IMR-90 (cell line): ENCODE measurements around the gene TTLL11. TPM values are rescaled to one million over a fixed set of nuclear protein-coding genes. Genes with fewer than 3 reads are reported as not detected.
A peak's percentile ranks its signal among the peaks of the same experiment; 100 is the strongest.

ENCODE experiments used
- ATAC-seq: fragments of 200-7000 bp; cut with Tn5 transposase; 2 replicates; pipeline ENCODE4 v1.9.1; 2020; ENCODE audit warnings: low read depth, mild to moderate bottlenecking, moderate library complexity
- BruUV-seq: library from RNA; stranded (reverse); fragments of 400-500 nt; replicated peaks from 2 replicates; lab custom pipeline; 2021; lab: Mats Ljungman, UMichigan
- CTCF ChIA-PET: fragments of 300-600 bp; formaldehyde crosslinking; extraction: SDS; loops from one replicate; lab custom pipeline; 2021; ENCODE audit warnings: antibody characterized with exemption; lab: Yijun Ruan, JAX
- POLR2A ChIA-PET: fragments of 300-600 bp; sonication (Branson Sonifier 250); formaldehyde crosslinking; loops from one replicate; lab custom pipeline; 2022; ENCODE audit warnings: antibody characterized with exemption; ENCODE audit not compliant: unreplicated experiment; lab: Charles Lee
- DNase-seq: peaks from one replicate; pipeline ENCODE4 v3.0.0; 2013
- H2AFZ ChIP-seq: replicated peaks from 2 replicates; pipeline ENCODE3; 2013; ENCODE audit warnings: low read length, mild to moderate bottlenecking; ENCODE audit not compliant: poor library complexity
- H2AK5ac ChIP-seq: 2 replicates; pipeline ENCODE4 v1.6.1; 2013; ENCODE audit warnings: low read depth, low read length, inconsistent platforms
- H2AK9ac ChIP-seq: replicated peaks from 2 replicates; pipeline ENCODE3; 2013; ENCODE audit warnings: mild to moderate bottlenecking, low read depth, low read length, moderate library complexity; ENCODE audit not compliant: poor library complexity
- H2BK120ac ChIP-seq: 2 replicates; pipeline ENCODE4 v1.6.1; 2013; ENCODE audit warnings: low read depth, low read length, inconsistent platforms
- H2BK15ac ChIP-seq: 3 replicates; pipeline ENCODE4 v1.6.1; 2013; ENCODE audit warnings: low read depth, low read length, inconsistent platforms
- H2BK20ac ChIP-seq: 2 replicates; pipeline ENCODE4 v1.6.1; 2013; ENCODE audit warnings: low read depth, mild to moderate bottlenecking, inconsistent platforms, low read length, moderate library complexity
- H2BK5ac ChIP-seq: 2 replicates; pipeline ENCODE4 v1.6.1; 2013; ENCODE audit warnings: mild to moderate bottlenecking, low read depth, low read length, inconsistent platforms; ENCODE audit not compliant: poor library complexity, severe bottlenecking
- H3K14ac ChIP-seq: replicated peaks from 2 replicates; pipeline ENCODE4 v1.6.1; 2013; ENCODE audit warnings: low read depth, low read length, inconsistent platforms
- H3K18ac ChIP-seq: 2 replicates; pipeline ENCODE4 v1.6.1; 2013; ENCODE audit warnings: low read depth, low read length, control low read depth
- H3K23ac ChIP-seq: 2 replicates; pipeline ENCODE4 v1.6.1; 2013; ENCODE audit warnings: low read depth, low read length, inconsistent platforms
- H3K27ac ChIP-seq: 2 replicates; pipeline ENCODE4 v1.5.1; 2013; ENCODE audit warnings: mild to moderate bottlenecking, control low read depth, low read length; ENCODE audit not compliant: insufficient read depth
- H3K27me3 ChIP-seq: 2 replicates; pipeline ENCODE4 v1.6.1; 2013; ENCODE audit warnings: low read length; ENCODE audit not compliant: control insufficient read depth, insufficient read depth
- H3K36me3 ChIP-seq: 2 replicates; pipeline ENCODE4 v1.6.1; 2013; ENCODE audit warnings: low read length, mixed read lengths; ENCODE audit not compliant: control insufficient read depth, insufficient read depth
- H3K4ac ChIP-seq: 2 replicates; pipeline ENCODE4 v1.6.1; 2013; ENCODE audit warnings: low read depth, low read length, inconsistent platforms
- H3K4me1 ChIP-seq: 2 replicates; pipeline ENCODE4 v1.6.1; 2013; ENCODE audit warnings: low read length, mixed read lengths; ENCODE audit not compliant: control insufficient read depth, insufficient read depth
- H3K4me2 ChIP-seq: 2 replicates; pipeline ENCODE4 v1.6.1; 2013; ENCODE audit warnings: low read depth, mild to moderate bottlenecking, control low read depth, low read length, moderate library complexity
- H3K4me3 ChIP-seq: 2 replicates; pipeline ENCODE4 v1.5.1; 2013; ENCODE audit warnings: low read depth, mild to moderate bottlenecking, control low read depth, low read length, moderate library complexity; ENCODE audit not compliant: insufficient read depth
- H3K56ac ChIP-seq: 2 replicates; pipeline ENCODE4 v1.6.1; 2013; ENCODE audit warnings: low read length, inconsistent platforms; ENCODE audit not compliant: insufficient read depth; ENCODE audit errors: extremely low read depth
- H3K79me1 ChIP-seq, 2 experiments: 2 replicates each; pipeline ENCODE4 v1.6.1; 2013; ENCODE audit warnings: low read length in 2 of 2, inconsistent platforms in 1 of 2, low read depth in 1 of 2
- H3K9ac ChIP-seq: 2 replicates; pipeline ENCODE4 v1.6.1; 2013; ENCODE audit warnings: low read depth, low read length, control low read depth
- H3K9me1 ChIP-seq: 2 replicates; pipeline ENCODE4 v1.6.1; 2013; ENCODE audit warnings: low read length, inconsistent platforms; ENCODE audit not compliant: insufficient read depth
- H3K9me3 ChIP-seq: 2 replicates; pipeline ENCODE4 v1.6.1; 2013; ENCODE audit warnings: low read length; ENCODE audit not compliant: control insufficient read depth, insufficient read depth
- H4K20me1 ChIP-seq: 2 replicates; pipeline ENCODE4 v1.6.1; 2013; ENCODE audit warnings: low read length, inconsistent platforms; ENCODE audit not compliant: insufficient read depth
- H4K5ac ChIP-seq: 2 replicates; pipeline ENCODE4 v1.6.1; 2013; ENCODE audit warnings: mild to moderate bottlenecking, low read depth, low read length, control low read depth
- H4K8ac ChIP-seq, 2 experiments: 2 replicates each; pipeline ENCODE4 v1.6.1; 2013; ENCODE audit warnings: low read depth in 2 of 2, low read length in 2 of 2, control low read depth in 1 of 2, inconsistent platforms in 1 of 2
- H4K91ac ChIP-seq: 2 replicates; pipeline ENCODE4 v1.6.1; 2013; ENCODE audit warnings: low read depth, low read length, inconsistent platforms; ENCODE audit not compliant: insufficient read depth
- BHLHE40 ChIP-seq: fragments of 150-350 bp; IDR thresholded peaks from 2 replicates; pipeline ENCODE4 v1.6.1; 2016; ENCODE audit warnings: mild to moderate bottlenecking, low read depth, low read length
- CEBPB ChIP-seq: IDR thresholded peaks from 2 replicates; pipeline ENCODE4 v1.6.1; 2012; ENCODE audit warnings: low read depth, low read length, improper control_type of control experiment
- CHD1 ChIP-seq: IDR thresholded peaks from 2 replicates; pipeline ENCODE4 v1.6.1; 2012; ENCODE audit warnings: low read depth, low read length, improper control_type of control experiment
- CTCF ChIP-seq: conservative IDR thresholded peaks from 2 replicates; pipeline ENCODE4 v1.5.1; 2012; ENCODE audit warnings: mild to moderate bottlenecking, low read depth, low read length, improper control_type of control experiment
- ELK1 ChIP-seq: fragments of 150-350 bp; IDR thresholded peaks from 2 replicates; pipeline ENCODE4 v1.6.1; 2016; ENCODE audit warnings: low read depth, mild to moderate bottlenecking, low read length, moderate library complexity, borderline replicate concordance
- FOS ChIP-seq: fragments of 150-350 bp; IDR thresholded peaks from 2 replicates; pipeline ENCODE4 v1.6.1; 2016; ENCODE audit warnings: low read depth, low read length
- MAFK ChIP-seq: IDR thresholded peaks from 2 replicates; pipeline ENCODE4 v1.6.1; 2012; ENCODE audit warnings: low read depth, low read length, improper control_type of control experiment
- MAZ ChIP-seq: IDR thresholded peaks from 2 replicates; pipeline ENCODE4 v1.6.1; 2012; ENCODE audit warnings: low read depth, mild to moderate bottlenecking, low read length, improper control_type of control experiment, moderate library complexity, borderline replicate concordance
- MXI1 ChIP-seq: IDR thresholded peaks from 2 replicates; pipeline ENCODE4 v1.6.1; 2012; ENCODE audit warnings: low read depth, mild to moderate bottlenecking, low read length, moderate library complexity, borderline replicate concordance
- NFE2L2 ChIP-seq: fragments of 150-350 bp; IDR thresholded peaks from 2 replicates; pipeline ENCODE4 v1.6.1; 2016; ENCODE audit warnings: low read depth, mild to moderate bottlenecking, low read length
- POLR2A ChIP-seq: IDR thresholded peaks from 2 replicates; pipeline ENCODE4 v1.6.1; 2012; ENCODE audit warnings: mild to moderate bottlenecking, low read depth, low read length
- RAD21 ChIP-seq: IDR thresholded peaks from 2 replicates; pipeline ENCODE4 v1.6.1; 2012; ENCODE audit warnings: low read length, improper control_type of control experiment
- RCOR1 ChIP-seq: IDR thresholded peaks from 2 replicates; pipeline ENCODE4 v1.6.1; 2012; ENCODE audit warnings: mild to moderate bottlenecking, low read length, improper control_type of control experiment; ENCODE audit not compliant: insufficient replicate concordance
- RFX5 ChIP-seq: IDR thresholded peaks from 2 replicates; pipeline ENCODE4 v1.8.0; 2012; ENCODE audit warnings: low read depth, mild to moderate bottlenecking, low read length, moderate library complexity
- SMC3 ChIP-seq: fragments of 150-350 bp; IDR thresholded peaks from 2 replicates; pipeline ENCODE4 v1.6.1; 2016; ENCODE audit warnings: low read depth, mild to moderate bottlenecking, antibody characterized with exemption, low read length, moderate library complexity
- USF2 ChIP-seq: fragments of 150-350 bp; IDR thresholded peaks from 2 replicates; pipeline ENCODE4 v1.6.1; 2017; ENCODE audit warnings: mild to moderate bottlenecking, antibody characterized with exemption, low read length, low read depth
- WGBS, 2 experiments: methylation state at CpG; one replicate each; pipeline versions ENCODE4 v1.1.5 to v1.1.7; 2013; ENCODE audit warnings: missing lambda C conversion rate in 2 of 2; ENCODE audit not compliant: insufficient read length in 1 of 2; ENCODE audit errors: extremely low coverage in 2 of 2; 5-methylcytosine and 5-hydroxymethylcytosine counted together
- dilution Hi-C: fragments of 300-500 bp; cut with HindIII; formaldehyde crosslinking; loops from one replicate; pipeline ENCODE4 v1.14.3; 2018; ENCODE audit warnings: low sequenced_read_pairs; ENCODE audit not compliant: unreplicated experiment
- in situ Hi-C: fragments of 300-500 bp; cut with MboI; formaldehyde crosslinking; loops from 3 replicates; pipeline ENCODE4 v1.14.3; 2019; ENCODE audit warnings: low sequenced_read_pairs, inconsistent platforms, mixed read lengths
- intact Hi-C: fragments of 100-400 bp; cut with micrococcal nuclease; formaldehyde crosslinking; loops from 2 replicates; pipeline ENCODE4 v1.10.0; 2022
- polyA plus RNA-seq, 3 experiments: library from polyadenylated mRNA; depleted of rRNA; stranded (reverse); fragments of >200 nt; gene quantifications; 2 replicates each; pipeline ENCODE4 v1.2.3, GENCODE V29; 2012; ENCODE audit warnings: low replicate concordance in 1 of 3
- total RNA-seq: library from RNA; depleted of rRNA; stranded (reverse); fragments of >200 nt; gene quantifications from 2 replicates; pipeline ENCODE4 v1.2.3, GENCODE V29; 2012

The TTLL11 gene
- total and polyA plus RNA-seq, 2 of the 4 experiments (the other 2 are of a cell fraction): 2.0 to 4.6 TPM

DNA sequence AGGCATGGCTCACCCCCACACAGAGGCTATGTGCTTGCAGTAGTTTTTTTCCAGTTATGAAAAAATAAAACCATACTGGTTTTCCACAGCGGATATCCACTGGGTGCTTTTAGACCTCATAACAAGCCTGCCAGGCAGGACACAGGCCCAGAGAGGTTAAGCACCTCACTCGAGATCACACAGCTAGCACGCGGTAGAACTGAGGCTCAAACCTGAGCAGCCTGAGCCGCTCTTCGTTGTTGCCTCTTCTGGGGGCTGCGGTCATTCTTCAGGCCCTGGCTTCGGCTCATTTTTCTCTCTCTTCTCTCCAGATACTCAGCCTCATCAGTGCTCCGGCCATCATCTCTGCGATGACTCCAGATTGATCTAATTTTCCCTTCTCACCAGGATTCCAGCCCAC lies 196.0 kb downstream of the TTLL11 start:
- intact Hi-C loops (no loop called here), in situ Hi-C loops (no loop called here), dilution Hi-C loops (no loop called here)
- ChIA-PET CTCF (no interaction called here), POLR2A (no interaction called here)
- Histone ChIP-seq H3K9me1 (peaks cover 18% of the 10 kb centered on the region), H2AK5ac (peak overlapping the region; percentile 33; the same call in 1 of the 2 replicates), H4K91ac (no peak overlapping the region), H2BK5ac (no peak overlapping the region), H3K14ac (no peak overlapping the region), H3K36me3 (no peaks in the 10 kb centered on the region), H3K27me3 (no peaks in the 10 kb centered on the region), H3K4me3 (no peak overlapping the region), H2AFZ (no peak overlapping the region), H2AK9ac (no peak overlapping the region), H3K9ac (no peak overlapping the region), H3K56ac (no peak overlapping the region), H3K4ac (peak overlapping the region; percentile 36; the same call in 1 of the 2 replicates), H3K9me3 (no peaks in the 10 kb centered on the region), H3K18ac (no peak overlapping the region), H2BK20ac (no peak overlapping the region), H3K23ac (no peak overlapping the region), H2BK15ac (no peak overlapping the region; the same call in 2 of the 3 replicates), H3K27ac (no peak overlapping the region), H3K79me1 (peaks cover 0 to 12% of the 10 kb centered on the region in 2 experiments; a peak in 1 of 4 replicates), H3K4me2 (no peak overlapping the region), H2BK120ac (no peak overlapping the region), H4K5ac (no peak overlapping the region), H3K4me1 (peaks cover 7% of the 10 kb centered on the region), H4K8ac (no peak overlapping the region), H4K20me1 (peaks cover under 1% of the 10 kb centered on the region; the same call in 1 of the 2 replicates)
- TF ChIP-seq CTCF (no peak), RCOR1 (no peak), BHLHE40 (no peak), FOS (no peak), POLR2A (no peak), RAD21 (no peak), USF2 (no peak), SMC3 (no peak), MAFK (no peak), CEBPB (no peak), RFX5 (no peak), ELK1 (no peak), MXI1 (no peak), MAZ (no peak), CHD1 (no peak), NFE2L2 (no peak)
- no TSS peak for BruUV-seq
- ATAC-seq: no peak
- no peak for DNase-seq
- WGBS, 2 experiments: 91% methylated on average over 9 of the region's 10 CpGs; no CpG with 5 or more reads in 1 of the 2 experiments
